Measurements from ENCODE around the gene P2RX6. TPM values are rescaled to one million over a fixed set of nuclear protein-coding genes. Genes with fewer than 3 reads are reported as not detected.

P2RX6 gene
- total and polyA plus RNA-seq, 2 donors (not counting 3 experiments of a cell fraction or from before 2014, with no cell fraction given), result 0.06 TPM; not detected in 1

DNA sequence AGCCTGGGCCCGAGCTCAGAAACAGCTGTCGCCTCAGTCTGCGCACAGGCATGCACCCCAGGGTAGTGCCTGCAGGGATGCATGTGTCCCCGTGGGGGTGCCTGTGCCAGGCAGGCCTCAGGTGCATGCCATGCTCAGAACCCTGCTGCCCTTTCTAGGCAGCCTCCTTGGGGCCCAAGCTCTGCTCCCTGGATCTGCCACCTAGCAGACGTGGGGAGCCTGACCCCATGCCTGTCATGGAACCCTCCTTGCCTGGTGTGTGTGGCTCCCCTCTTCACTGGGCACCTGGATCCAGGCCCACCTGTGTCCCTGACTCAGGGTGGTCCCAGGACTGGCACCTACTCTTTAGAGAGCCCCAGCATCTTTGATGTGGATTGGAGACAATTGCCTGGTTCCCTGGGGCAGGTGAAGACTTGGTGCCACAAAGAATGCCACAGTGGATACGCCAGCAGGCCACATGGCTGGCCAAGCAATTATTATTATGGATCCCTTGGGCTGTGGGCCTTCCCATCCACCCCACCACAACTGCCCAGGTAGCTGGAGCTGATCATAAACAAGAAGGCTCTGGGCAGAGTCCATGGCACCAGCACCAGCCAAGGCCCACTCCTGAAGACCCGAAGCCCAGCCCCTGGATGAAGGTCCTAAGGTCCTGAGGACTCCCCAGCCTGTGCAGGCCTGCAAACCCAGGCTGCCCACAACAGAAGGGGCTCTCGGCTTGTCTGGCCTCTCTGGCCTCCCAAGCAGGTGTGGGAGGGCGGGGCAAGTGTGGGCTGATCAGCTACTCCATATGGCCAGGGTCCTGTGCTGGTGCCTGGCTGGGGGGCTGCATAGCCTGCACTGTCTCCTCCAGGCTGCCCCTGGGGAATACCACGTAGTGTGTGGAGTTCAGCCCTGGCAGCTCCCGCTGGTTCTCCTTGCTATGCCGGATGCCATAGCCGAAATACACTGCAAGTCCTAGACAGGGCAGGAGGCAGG, 13.6 kb downstream of the P2RX6 start:
- H3K27ac ChIP-seq (ENCODE audit: insufficient read depth, low read depth, low read length), result no peak overlapping the region
- ChIA-PET POLR2A (no interaction called here), CTCF (no interaction called here)

More for the DNA sequence above, 13.6 kb downstream of the P2RX6 start:
- Histone ChIP-seq H3K79me2 (ENCODE audit: control insufficient read depth, insufficient read depth, low read length) (no peaks in the 10 kb centered on the region), H4K20me1 (replicated peaks; ENCODE audit: control insufficient read depth, extremely low read depth, insufficient read depth, low read length) (no peaks in the 10 kb centered on the region), H3K4me2 (ENCODE audit: insufficient read depth, low read length) (no peak overlapping the region), H2AFZ (ENCODE audit: low read depth, low read length) (no peak overlapping the region), H3K4me1 (ENCODE audit: control insufficient read depth, extremely low read depth, insufficient read depth, low read length) (no peaks in the 10 kb centered on the region), H3K9me3 (replicated peaks; ENCODE audit: control insufficient read depth, insufficient read depth, low read length) (no peaks in the 10 kb centered on the region), H3K4me3 (replicated peaks in 1 of 3; ENCODE audit: insufficient read depth in 1 of 3, low read depth in 1 of 3, low read length in 3 of 3) (no peak overlapping the region), H3K9ac (replicated peaks; ENCODE audit: extremely low read depth, insufficient read depth, low read length) (no peak overlapping the region), H3K9me1 (replicated peaks; ENCODE audit: control insufficient read depth, extremely low read depth, insufficient read depth, low read length) (no peaks in the 10 kb centered on the region), H3K27me3 (ENCODE audit: control insufficient read depth in 2 of 2, insufficient read depth in 2 of 2, low read length in 2 of 2) (peaks cover 19 to 23% of the 10 kb centered on the region in 2 experiments), H3K36me3 (ENCODE audit: control insufficient read depth in 2 of 2, extremely low read depth in 1 of 2, insufficient read depth in 2 of 2, low read length in 2 of 2) (no peaks in the 10 kb centered on the region)
- intact Hi-C loops (cut with micrococcal nuclease), result no loop called here
- TF ChIP-seq CTCF (IDR thresholded peaks at IDR 0.05; ENCODE audit: extremely low read depth in 1 of 2, insufficient read depth in 1 of 2, low read depth in 1 of 2, low read length in 2 of 2) (no peak), POLR2AphosphoS5 (IDR thresholded peaks at IDR 0.05; ENCODE audit: insufficient read depth, low read depth, low read length) (no peak), FOS (IDR thresholded peaks at IDR 0.05; ENCODE audit: borderline replicate concordance, insufficient read depth, low read length) (no peak), JUN (IDR thresholded peaks at IDR 0.05; ENCODE audit: borderline replicate concordance, insufficient read depth, insufficient read length, low read depth) (no peak), MYC (IDR thresholded peaks at IDR 0.05; ENCODE audit: low read depth, low read length) (no peak), EZH2 (IDR thresholded peaks at IDR 0.05; ENCODE audit: borderline replicate concordance, low read depth, low read length, severe bottlenecking) (no peak), GATA2 (IDR thresholded peaks at IDR 0.05; ENCODE audit: insufficient read depth, insufficient read length, low read depth, low read length) (no peak), POLR2A (IDR thresholded peaks at IDR 0.05; ENCODE audit: low read depth, low read length) (no peak)
- TF ChIP-seq, protein P1, sequence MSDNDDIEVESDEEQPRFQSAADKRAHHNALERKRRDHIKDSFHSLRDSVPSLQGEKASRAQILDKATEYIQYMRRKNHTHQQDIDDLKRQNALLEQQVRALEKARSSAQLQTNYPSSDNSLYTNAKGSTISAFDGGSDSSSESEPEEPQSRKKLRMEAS (IDR thresholded peaks at IDR 0.05; ENCODE audit: insufficient read depth, insufficient read length), result no peak
- FAIRE-seq (no peak), DNase-seq (ENCODE audit: low read depth, low spot score) (no peak)
- dilution Hi-C loops (cut with MboI; ENCODE audit: extremely low pct_ligation_motif_present, low sequenced_read_pairs), result no loop called here
- no TSS peak for BruUV-seq (replicated peaks)

Data from endothelial cell of umbilical vein (primary cell).